ENCODE data around the gene KIF27.
"Not testable (repeated sequence)": the region's sequence is repeated elsewhere in the genome, so short reads cannot be mapped to it uniquely, and the experiment has no call there.

The KIF27 gene

DNA sequence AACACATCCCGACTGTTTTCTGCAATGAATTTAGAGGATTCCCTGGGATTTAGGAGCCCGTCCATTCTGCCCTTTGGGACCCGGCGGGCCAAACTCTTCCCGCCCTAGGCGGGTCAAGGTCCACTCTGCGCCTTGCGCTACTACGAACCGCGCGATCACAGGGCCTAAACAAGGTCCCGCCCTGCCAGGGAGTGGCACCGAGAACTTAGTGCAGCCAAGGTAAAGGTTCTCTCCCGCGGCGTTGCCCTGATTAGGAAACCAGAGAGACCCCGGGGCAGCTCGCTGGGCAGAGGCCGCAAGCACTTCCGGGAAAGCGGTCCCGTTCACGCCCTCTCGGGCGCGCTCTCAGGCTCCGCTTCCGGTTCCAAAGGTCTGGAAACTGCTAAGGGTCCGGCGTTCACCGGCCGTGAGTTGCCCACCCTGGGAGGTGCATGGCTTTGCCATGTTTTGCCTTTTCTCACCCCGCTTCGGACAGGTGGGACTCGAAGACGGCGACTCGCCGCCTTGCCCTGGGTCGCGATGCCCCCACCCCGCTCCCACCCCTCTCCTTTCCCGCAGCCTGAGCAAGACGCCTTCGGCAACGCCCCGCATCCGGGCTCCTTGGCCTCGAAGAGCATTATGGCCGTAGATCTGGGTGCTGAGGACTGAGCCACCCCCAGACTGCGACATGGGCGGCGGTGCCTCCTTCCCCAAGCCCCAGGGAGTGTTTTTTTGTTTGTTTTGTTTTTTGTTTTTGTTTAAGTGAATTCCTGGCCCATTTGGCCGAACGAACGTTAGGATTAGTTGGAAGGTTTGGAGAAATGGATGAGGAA, 35.4 kb upstream of the KIF27 start:
- Histone ChIP-seq H3K9me3 (ENCODE audit: insufficient read depth, low read length, severe bottlenecking) (no peaks in the 10 kb centered on the region), H3K27ac (ENCODE audit: low read length) (peak overlapping the region; percentile 77), H3K36me3 (ENCODE audit: insufficient read depth, low read length) (peaks cover 5% of the 10 kb centered on the region), H3K27me3 (ENCODE audit: insufficient read depth, low read length, poor library complexity) (no peaks in the 10 kb centered on the region), H4K20me1 (ENCODE audit: insufficient read depth, low read length) (no peaks in the 10 kb centered on the region), H2AFZ (ENCODE audit: low read depth, low read length) (peak overlapping the region; percentile 86), H3K4me1 (ENCODE audit: insufficient read depth, low read length) (peaks cover 23% of the 10 kb centered on the region), H3K9ac (ENCODE audit: low read depth, low read length) (peak overlapping the region; percentile 80), H3K79me2 (ENCODE audit: insufficient read depth, low read length) (peaks cover 8% of the 10 kb centered on the region), H3K4me3 (ENCODE audit: low read depth in 1 of 2, low read length in 2 of 2) (peak overlapping the region; percentile 47 to 72), H3K4me2 (ENCODE audit: insufficient read depth, low read length) (peak overlapping the region; percentile 82)
- ATAC-seq (ENCODE audit: insufficient read depth, low read depth) (peak; percentile 82), DNase-seq (peak; percentile 70)
- TF ChIP-seq EZH2 (IDR thresholded peaks at IDR 0.05; ENCODE audit: borderline replicate concordance, low read depth, low read length, severe bottlenecking) = no peak
- TF ChIP-seq, protein P1, sequence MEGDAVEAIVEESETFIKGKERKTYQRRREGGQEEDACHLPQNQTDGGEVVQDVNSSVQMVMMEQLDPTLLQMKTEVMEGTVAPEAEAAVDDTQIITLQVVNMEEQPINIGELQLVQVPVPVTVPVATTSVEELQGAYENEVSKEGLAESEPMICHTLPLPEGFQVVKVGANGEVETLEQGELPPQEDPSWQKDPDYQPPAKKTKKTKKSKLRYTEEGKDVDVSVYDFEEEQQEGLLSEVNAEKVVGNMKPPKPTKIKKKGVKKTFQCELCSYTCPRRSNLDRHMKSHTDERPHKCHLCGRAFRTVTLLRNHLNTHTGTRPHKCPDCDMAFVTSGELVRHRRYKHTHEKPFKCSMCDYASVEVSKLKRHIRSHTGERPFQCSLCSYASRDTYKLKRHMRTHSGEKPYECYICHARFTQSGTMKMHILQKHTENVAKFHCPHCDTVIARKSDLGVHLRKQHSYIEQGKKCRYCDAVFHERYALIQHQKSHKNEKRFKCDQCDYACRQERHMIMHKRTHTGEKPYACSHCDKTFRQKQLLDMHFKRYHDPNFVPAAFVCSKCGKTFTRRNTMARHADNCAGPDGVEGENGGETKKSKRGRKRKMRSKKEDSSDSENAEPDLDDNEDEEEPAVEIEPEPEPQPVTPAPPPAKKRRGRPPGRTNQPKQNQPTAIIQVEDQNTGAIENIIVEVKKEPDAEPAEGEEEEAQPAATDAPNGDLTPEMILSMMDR (IDR thresholded peaks at IDR 0.05; ENCODE audit: borderline replicate concordance, extremely low read depth, low read length, poor library complexity, severe bottlenecking) = no peak

DNA sequence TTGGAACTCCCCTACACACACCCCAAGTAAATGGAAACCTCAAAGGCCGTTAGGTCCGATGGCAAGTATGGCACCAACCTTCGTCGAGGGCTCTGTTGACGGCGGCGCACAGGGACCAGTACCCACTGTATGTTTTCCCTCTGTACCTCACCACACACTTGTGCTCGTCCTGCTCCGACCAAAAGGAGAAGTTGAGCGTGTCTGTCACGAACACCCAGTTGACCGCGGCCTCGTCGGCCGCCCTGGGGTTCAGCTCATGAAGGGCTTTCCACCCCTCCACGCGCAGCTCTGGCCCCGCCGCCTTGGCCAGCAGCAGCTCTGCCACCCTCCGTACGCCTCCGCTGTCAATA, 34.8 kb upstream of the KIF27 start:
- Histone ChIP-seq H3K9me3 (ENCODE audit: insufficient read depth, low read length, severe bottlenecking) (no peaks in the 10 kb centered on the region), H2AFZ (ENCODE audit: low read depth, low read length) (peak overlapping the region; percentile 86), H3K4me2 (ENCODE audit: insufficient read depth, low read length) (peak overlapping the region; percentile 82), H3K4me3 (ENCODE audit: low read depth in 1 of 2, low read length in 2 of 2) (peak overlapping the region; percentile 47 to 72), H3K27me3 (ENCODE audit: insufficient read depth, low read length, poor library complexity) (no peaks in the 10 kb centered on the region), H4K20me1 (ENCODE audit: insufficient read depth, low read length) (no peaks in the 10 kb centered on the region), H3K79me2 (ENCODE audit: insufficient read depth, low read length) (peaks cover 8% of the 10 kb centered on the region), H3K27ac (ENCODE audit: low read length) (peak overlapping the region; percentile 77), H3K36me3 (ENCODE audit: insufficient read depth, low read length) (peaks cover 5% of the 10 kb centered on the region), H3K4me1 (ENCODE audit: insufficient read depth, low read length) (peaks cover 23% of the 10 kb centered on the region), H3K9ac (ENCODE audit: low read depth, low read length) (peak overlapping the region; percentile 80)
- peak; percentile 63 for ATAC-seq (ENCODE audit: insufficient read depth, low read depth)
- no peak for TF ChIP-seq EZH2 (IDR thresholded peaks at IDR 0.05; ENCODE audit: borderline replicate concordance, low read depth, low read length, severe bottlenecking)
- TF ChIP-seq, protein P1 (IDR thresholded peaks at IDR 0.05; ENCODE audit: borderline replicate concordance, extremely low read depth, low read length, poor library complexity, severe bottlenecking) = no peak
- DNase-seq = peak; percentile 39

DNA sequence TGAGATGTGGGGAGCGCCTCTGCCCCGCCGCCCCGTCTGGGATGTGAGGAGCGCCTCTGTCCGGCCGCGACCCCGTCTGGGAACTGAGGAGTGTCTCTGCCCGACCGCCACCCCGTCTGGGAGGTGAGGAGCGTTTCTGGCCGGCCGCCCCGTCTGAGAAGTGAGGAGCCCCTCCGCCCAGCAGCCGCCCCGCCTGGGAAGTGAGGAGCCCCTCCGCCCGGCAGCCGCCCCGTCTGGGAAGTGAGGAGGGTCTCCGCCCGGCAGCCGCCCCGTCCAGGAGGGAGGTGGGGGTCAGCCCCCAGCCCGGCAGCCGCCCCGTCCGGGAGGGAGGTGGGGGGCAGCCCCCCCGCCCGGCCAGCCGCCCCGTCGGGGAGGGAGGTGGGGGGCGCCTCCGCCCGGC, 26.9 kb upstream of the KIF27 start:
- ATAC-seq (ENCODE audit: insufficient read depth, low read depth); H3K9me3 ChIP-seq (ENCODE audit: insufficient read depth, low read length, severe bottlenecking); DNase-seq; H3K4me2 ChIP-seq (ENCODE audit: insufficient read depth, low read length); H3K9ac ChIP-seq (ENCODE audit: low read depth, low read length); H3K4me1 ChIP-seq (ENCODE audit: insufficient read depth, low read length); H3K4me3 ChIP-seq (ENCODE audit: low read depth in 1 of 2, low read length in 2 of 2); H2AFZ ChIP-seq (ENCODE audit: low read depth, low read length); H3K27ac ChIP-seq (ENCODE audit: low read length); H3K79me2 ChIP-seq (ENCODE audit: insufficient read depth, low read length); H3K27me3 ChIP-seq (ENCODE audit: insufficient read depth, low read length, poor library complexity); H4K20me1 ChIP-seq (ENCODE audit: insufficient read depth, low read length): not testable (repeated sequence)
- peaks cover 11% of the 10 kb centered on the region for H3K36me3 ChIP-seq (ENCODE audit: insufficient read depth, low read length)

DNA sequence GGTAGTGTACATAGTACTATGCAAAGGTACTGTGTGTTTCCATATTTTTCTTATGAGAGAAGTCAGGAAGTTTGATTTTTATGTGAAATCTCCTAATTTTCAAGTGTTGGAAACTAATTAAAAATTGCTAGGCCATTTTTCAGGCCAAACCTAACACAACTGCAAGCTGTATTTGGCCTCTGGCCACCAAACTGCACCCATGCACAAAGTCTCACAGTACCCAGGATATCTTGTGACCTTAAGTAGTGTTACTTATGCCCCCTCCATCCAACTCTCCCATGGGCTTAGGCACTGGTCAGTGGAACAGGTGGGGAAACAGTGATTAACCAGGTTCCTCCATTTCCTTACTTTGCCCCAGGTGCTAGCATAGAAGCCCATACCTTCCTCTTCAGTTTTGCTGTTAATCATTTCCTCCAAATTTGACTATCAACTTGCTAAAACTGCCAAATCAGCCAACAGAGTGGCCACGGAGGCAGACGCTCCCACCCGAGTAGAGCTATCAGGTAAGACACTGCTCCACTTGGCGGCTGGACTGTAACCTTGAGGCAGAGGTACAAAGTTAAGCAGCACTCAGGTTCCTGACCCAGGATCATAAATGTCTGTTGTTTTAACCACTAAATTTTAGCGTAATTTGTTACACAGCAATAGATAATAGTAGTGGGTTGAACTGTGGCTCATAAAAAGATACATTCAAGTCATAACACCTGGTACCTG, 19.5 kb upstream of the KIF27 start:
- Histone ChIP-seq H3K4me2 (ENCODE audit: insufficient read depth, low read length) (no peak overlapping the region), H2AFZ (ENCODE audit: low read depth, low read length) (no peak overlapping the region), H3K9me3 (ENCODE audit: insufficient read depth, low read length, severe bottlenecking) (no peaks in the 10 kb centered on the region), H3K9ac (ENCODE audit: low read depth, low read length) (no peak overlapping the region), H3K79me2 (ENCODE audit: insufficient read depth, low read length) (no peaks in the 10 kb centered on the region), H4K20me1 (ENCODE audit: insufficient read depth, low read length) (no peaks in the 10 kb centered on the region), H3K27ac (ENCODE audit: low read length) (no peak overlapping the region), H3K27me3 (ENCODE audit: insufficient read depth, low read length, poor library complexity) (no peaks in the 10 kb centered on the region), H3K4me3 (ENCODE audit: low read depth in 1 of 2, low read length in 2 of 2) (no peak overlapping the region), H3K4me1 (ENCODE audit: insufficient read depth, low read length) (0 out of 2 replicates have a peak, but pooled peaks cover 3% of the 10 kb centered on the region), H3K36me3 (ENCODE audit: insufficient read depth, low read length) (peaks cover 29% of the 10 kb centered on the region)
- DNase-seq = no peak
- no peak for ATAC-seq (ENCODE audit: insufficient read depth, low read depth)
- TF ChIP-seq EZH2 (IDR thresholded peaks at IDR 0.05; ENCODE audit: borderline replicate concordance, low read depth, low read length, severe bottlenecking) = no peak
- TF ChIP-seq, protein P1 (IDR thresholded peaks at IDR 0.05; ENCODE audit: borderline replicate concordance, extremely low read depth, low read length, poor library complexity, severe bottlenecking) = no peak
